Measurements from ENCODE around the gene RACGAP1.

Gene RACGAP1

GRCh38 chr12:49939707-49940106, 85.6 kb downstream of the RACGAP1 start:
- TF ChIP-seq CTCF (IDR thresholded peaks at IDR 0.05; ENCODE audit: low read depth, low read length) = no peak
- no peak overlapping the region for H3K4me3 ChIP-seq (replicated peaks in 1 of 2; ENCODE audit: low read depth in 2 of 2, low read length in 2 of 2)
- no peak for DNase-seq (ENCODE audit: low read depth in 2 of 2)

GRCh38 chr12:49939307-49939706, 86.0 kb downstream of the RACGAP1 start:
- DNase-seq (ENCODE audit: low read depth in 2 of 2) = no peak
- no peak overlapping the region for H3K4me3 ChIP-seq (replicated peaks in 1 of 2; ENCODE audit: low read depth in 2 of 2, low read length in 2 of 2)
- no peak for TF ChIP-seq CTCF (IDR thresholded peaks at IDR 0.05; ENCODE audit: low read depth, low read length)

All from cardiac fibroblast (primary cell).